ENCODE measurements around the gene IFIT1. TPM values are rescaled to one million over a fixed set of nuclear protein-coding genes. Genes with fewer than 3 reads are reported as not detected.

Gene IFIT1
- total and polyA plus RNA-seq, 8 donors = 0.29 to 12.1 (median 4.3) TPM

DNA sequence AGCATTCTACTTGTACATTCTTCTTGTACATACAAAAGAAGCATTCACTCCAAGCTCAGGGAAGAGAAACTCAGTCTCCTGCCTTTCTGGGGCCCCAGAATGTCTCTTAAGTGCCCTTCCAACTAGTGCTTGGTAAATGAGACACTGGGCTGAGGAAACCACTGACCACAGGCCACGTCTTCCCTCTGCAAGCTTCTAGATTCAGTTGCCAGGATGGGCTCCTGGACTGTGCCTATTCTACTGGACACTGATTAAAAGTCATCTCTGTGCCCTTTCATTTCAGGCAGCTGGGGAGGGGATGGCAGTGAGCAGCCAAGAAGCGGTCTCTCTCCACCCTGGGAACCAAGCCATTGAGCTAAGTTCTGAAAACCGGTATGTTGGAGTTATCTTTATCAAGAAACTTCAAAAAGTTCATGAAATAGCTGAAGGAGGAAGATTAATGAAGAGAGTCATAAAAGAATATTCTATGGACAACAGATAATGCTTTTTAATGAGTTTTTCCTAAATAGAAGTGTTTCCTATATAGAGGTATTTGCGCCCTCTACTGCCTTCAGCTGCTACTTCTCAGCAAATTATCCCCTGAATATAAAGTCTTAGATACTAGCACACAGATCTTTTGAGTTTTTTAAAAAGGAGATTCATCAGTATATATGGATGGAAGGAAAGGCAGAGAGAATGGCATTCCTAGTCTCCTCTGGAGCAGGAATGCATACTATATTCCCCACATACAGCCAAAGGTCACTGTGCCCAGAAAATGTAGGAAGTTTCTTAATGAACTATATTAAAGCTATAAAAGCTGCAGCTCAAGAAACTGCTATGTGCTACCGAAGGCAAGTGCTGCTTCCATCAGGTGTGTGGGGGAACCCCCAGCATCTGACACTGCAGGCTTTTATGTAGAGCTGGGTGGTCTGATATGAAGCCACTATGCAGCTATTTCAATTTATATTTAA is 23.0 kb upstream of the IFIT1 start:
- peaks cover 16 to 37% (median 22%) of the 10 kb centered on the region in 4 donors for H3K4me1 ChIP-seq
- intact Hi-C loops (cut with DNase I; ENCODE audit: low total_unique reads) = no loop called here
- 56 to 63% (median 61%) methylated on average over 5 of the region's 5 CpGs for WGBS, 5 donors
- no peak overlapping the region for H3K4me3 ChIP-seq
- H3K27me3 ChIP-seq = no peaks in the 10 kb centered on the region
- no peaks in the 10 kb centered on the region for H3K36me3 ChIP-seq
- H3K27ac ChIP-seq = peak overlapping the region in 1 of 5 donors; percentile 2
- H3K9me3 ChIP-seq = no peaks in the 10 kb centered on the region
- TF ChIP-seq, protein P1, sequence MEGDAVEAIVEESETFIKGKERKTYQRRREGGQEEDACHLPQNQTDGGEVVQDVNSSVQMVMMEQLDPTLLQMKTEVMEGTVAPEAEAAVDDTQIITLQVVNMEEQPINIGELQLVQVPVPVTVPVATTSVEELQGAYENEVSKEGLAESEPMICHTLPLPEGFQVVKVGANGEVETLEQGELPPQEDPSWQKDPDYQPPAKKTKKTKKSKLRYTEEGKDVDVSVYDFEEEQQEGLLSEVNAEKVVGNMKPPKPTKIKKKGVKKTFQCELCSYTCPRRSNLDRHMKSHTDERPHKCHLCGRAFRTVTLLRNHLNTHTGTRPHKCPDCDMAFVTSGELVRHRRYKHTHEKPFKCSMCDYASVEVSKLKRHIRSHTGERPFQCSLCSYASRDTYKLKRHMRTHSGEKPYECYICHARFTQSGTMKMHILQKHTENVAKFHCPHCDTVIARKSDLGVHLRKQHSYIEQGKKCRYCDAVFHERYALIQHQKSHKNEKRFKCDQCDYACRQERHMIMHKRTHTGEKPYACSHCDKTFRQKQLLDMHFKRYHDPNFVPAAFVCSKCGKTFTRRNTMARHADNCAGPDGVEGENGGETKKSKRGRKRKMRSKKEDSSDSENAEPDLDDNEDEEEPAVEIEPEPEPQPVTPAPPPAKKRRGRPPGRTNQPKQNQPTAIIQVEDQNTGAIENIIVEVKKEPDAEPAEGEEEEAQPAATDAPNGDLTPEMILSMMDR (IDR thresholded peaks at IDR 0.05) = peak in 4 of 7 experiments; percentile 20 to 54 (median 36)
- TF ChIP-seq EP300 (IDR thresholded peaks at IDR 0.05) = no peak
- DNase-seq = peak in 1 of 2 donors; percentile 70

DNA sequence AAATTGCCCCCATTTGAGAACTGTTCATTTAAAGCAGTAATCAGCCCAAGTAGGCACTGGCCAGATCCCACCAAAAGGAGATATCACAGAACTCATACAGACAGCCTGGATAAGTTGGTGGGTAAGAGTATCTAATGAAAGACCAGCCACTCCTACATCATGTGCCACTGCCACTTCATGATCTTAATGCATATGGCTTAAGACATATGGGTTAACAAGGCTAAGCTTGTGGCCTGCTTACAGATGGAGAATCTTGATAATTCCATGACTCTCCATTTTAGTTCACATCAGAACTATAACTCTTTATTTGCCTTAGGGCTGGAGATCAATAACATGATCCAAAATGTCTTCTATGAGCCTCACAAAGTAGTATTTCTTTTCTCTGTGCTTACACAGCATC is 21.3 kb upstream of the IFIT1 start:
- Histone ChIP-seq H3K9me3 (no peaks in the 10 kb centered on the region), H3K36me3 (no peaks in the 10 kb centered on the region), H3K27ac (no peak overlapping the region), H3K4me1 (peaks cover 27 to 45% (median 32%) of the 10 kb centered on the region in 4 donors), H3K27me3 (no peaks in the 10 kb centered on the region), H3K4me3 (no peak overlapping the region)
- TF ChIP-seq, protein P1 (IDR thresholded peaks at IDR 0.05) = no peak
- TF ChIP-seq POLR2AphosphoS5 (IDR thresholded peaks at IDR 0.05) (no peak), POLR2A (IDR thresholded peaks at IDR 0.05) (no peak), EP300 (IDR thresholded peaks at IDR 0.05) (no peak)
- intact Hi-C loops (cut with DNase I; ENCODE audit: low total_unique reads) = no loop called here
- no peak for DNase-seq

DNA sequence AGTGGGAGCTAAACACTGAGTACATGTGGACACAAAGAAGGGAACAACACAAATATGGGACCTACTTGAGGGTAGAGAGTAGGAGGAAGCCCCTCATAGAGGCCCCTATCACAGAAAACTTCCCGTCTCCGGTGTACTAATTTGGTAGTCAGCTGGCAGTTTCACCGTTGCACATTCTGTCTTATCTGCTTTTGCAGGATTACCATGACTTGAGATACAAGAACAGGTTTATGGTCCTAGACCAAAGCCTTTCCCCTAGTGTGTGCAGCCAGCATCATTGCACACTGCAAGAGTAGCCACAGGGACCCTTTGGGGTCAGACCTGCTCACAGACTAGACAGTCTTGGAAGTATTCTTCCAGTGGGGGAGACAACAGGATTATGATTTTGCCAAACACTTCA is 20.4 kb upstream of the IFIT1 start:
- Histone ChIP-seq H3K27ac (no peak overlapping the region), H3K4me1 (peaks cover 27 to 45% (median 32%) of the 10 kb centered on the region in 4 donors), H3K27me3 (no peaks in the 10 kb centered on the region), H3K36me3 (no peaks in the 10 kb centered on the region), H3K4me3 (no peak overlapping the region), H3K9me3 (no peaks in the 10 kb centered on the region)
- TF ChIP-seq POLR2A (IDR thresholded peaks at IDR 0.05) (no peak), EP300 (IDR thresholded peaks at IDR 0.05) (no peak), POLR2AphosphoS5 (IDR thresholded peaks at IDR 0.05) (no peak)
- TF ChIP-seq, protein P1 (IDR thresholded peaks at IDR 0.05) = no peak
- WGBS, 5 donors = 67 to 81% (median 68%) methylated on average over 3 of the region's 3 CpGs
- intact Hi-C loops (cut with DNase I; ENCODE audit: low total_unique reads) = no loop called here
- no peak for DNase-seq

DNA sequence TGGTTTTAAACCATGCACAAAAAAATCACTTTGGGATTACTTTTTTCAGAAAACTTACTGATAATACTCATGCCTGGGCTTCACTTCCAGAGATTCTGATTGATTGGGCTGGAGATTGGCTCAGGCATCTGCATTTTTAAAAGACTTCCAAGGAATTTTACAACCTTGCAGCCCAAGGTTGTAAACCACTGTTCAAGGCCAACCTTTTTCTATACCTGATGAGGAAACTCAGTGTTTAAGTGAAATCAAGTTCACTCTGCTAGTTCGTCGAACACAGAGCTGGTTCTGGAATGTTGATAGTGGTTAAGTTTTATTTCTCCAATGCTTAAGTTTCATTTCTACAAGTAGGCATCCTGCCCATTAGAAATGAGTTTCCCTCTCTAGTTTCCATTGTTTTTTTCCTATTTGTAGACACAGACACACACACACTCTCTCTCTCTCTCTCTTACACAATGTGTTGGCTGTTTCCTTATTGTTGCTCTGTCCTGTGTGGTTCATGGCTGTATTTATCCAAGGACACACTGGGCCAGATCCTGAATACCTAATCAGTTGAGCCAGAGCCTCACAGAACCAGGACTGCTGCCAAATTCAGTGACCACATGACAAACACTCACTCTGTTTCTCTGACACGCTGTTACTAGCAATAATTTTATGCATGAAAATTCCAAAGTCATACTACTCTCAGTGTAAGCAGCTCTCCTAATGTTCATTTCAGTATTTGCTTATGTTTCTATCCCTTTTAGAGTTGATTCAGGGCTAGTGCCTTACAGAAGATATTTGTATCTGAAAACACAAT is 18.3 kb upstream of the IFIT1 start:
- H3K4me1 ChIP-seq = peaks cover 22 to 29% (median 26%) of the 10 kb centered on the region in 4 donors
- WGBS, 5 donors = 4 to 11% (median 9%) methylated on average over 3 of the region's 3 CpGs
- no peaks in the 10 kb centered on the region for H3K36me3 ChIP-seq
- TF ChIP-seq, protein P1 (IDR thresholded peaks at IDR 0.05) = no peak
- TF ChIP-seq POLR2AphosphoS5 (IDR thresholded peaks at IDR 0.05) = peak; percentile 53 to 94 (median 80)
- TF ChIP-seq POLR2A (IDR thresholded peaks at IDR 0.05) = no peak
- TF ChIP-seq EP300 (IDR thresholded peaks at IDR 0.05) = no peak
- peak; percentile 91 to 92 for DNase-seq
- peak overlapping the region; percentile 10 to 91 (median 81) for H3K27ac ChIP-seq
- no peaks in the 10 kb centered on the region for H3K27me3 ChIP-seq
- intact Hi-C loops (cut with DNase I; ENCODE audit: low total_unique reads) = no loop called here
- H3K4me3 ChIP-seq = no peak overlapping the region
- H3K9me3 ChIP-seq = no peaks in the 10 kb centered on the region

All from stomach (tissue), 9 donors.